Stimulated activated CD8-positive, alpha-beta memory T cell treated with anti-CD3 and anti-CD28 coated beads, Interleukin-12 subunit alpha, Interleukin-12 subunit beta, amount 100 ng/mL, for 24 hours (primary cell): Measurements from ENCODE around the gene WDFY4.

Experiments used
- DNase-seq: peaks from one replicate; pipeline ENCODE4 v3.0.0-alpha.2; 2020; ENCODE audit errors: extremely low read depth

The WDFY4 gene

DNA sequence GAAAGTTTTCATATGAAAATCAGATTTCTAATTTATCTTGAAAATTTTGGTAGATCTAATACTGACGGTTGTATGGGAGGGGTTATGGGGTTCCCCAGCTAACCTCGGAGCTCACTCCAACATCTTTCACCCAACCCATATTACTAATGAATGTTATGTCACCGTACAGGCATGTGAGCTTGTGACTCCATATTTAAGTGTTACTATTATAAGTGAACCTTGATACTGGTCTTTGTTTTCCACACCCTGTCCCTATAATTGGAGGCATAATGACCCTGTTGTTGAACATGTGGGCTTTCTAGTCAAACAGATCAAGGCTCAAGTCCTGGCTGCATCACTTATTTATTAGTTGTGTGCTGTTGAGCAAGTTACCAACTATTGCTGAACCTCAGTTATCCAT lies 27.2 kb downstream of the WDFY4 start:
- no peak for DNase-seq

- DNase-seq, result no peak
Observed at GRCh38 chr10:48714088-48714487, 29.4 kb downstream of the WDFY4 start.

GRCh38 chr10:48716416-48716815 lies 31.7 kb downstream of the WDFY4 start:
- DNase-seq, result no peak

- no peak for DNase-seq
Observed at GRCh38 chr10:48720611-48721010, 35.9 kb downstream of the WDFY4 start.

DNA sequence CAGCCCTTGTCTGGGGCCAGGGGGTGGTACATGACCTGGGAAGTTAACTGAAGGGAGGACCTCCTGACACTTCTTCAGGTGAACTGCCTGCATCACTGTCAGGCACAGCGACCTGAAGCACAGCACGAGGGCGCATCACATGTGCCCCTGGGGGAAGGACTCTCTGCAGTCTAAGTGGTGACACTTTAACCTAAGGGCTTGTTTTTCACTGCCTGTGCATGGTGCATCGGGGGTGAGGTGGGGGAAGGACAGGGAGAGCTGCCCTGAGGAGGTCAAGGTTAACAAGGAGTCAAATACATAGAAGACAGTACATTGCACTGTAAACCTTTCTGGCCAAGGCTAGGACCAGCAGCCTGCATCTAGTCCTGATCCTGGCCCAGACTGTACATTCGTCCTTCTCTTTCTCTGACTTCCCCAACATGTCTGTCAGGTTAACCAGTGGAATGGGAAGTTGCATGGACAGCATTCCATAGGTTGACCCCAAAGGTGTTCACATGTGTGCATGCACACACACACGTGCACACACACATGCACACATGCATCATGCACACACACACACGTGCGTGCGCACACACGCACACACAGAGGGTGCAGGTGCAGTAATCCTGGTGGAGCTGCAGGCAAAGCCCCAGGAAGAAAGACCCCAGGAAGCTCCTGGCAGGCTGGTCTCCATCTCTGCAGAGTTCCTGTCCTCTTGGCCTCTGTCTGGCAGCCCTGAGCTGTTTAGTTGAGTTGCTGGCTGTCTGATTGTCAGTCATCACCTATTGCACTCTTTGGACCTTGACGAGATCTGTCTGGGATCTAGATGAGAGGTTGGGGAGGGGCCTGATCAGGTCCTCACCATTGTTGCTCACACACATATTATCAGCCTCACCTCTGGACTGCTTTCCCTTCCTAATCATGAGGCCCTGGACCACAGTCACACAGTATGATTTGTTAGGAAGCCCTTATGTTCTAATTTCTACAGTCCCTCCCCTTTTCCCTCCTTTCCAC lies 37.8 kb downstream of the WDFY4 start:
- no peak for DNase-seq

DNA sequence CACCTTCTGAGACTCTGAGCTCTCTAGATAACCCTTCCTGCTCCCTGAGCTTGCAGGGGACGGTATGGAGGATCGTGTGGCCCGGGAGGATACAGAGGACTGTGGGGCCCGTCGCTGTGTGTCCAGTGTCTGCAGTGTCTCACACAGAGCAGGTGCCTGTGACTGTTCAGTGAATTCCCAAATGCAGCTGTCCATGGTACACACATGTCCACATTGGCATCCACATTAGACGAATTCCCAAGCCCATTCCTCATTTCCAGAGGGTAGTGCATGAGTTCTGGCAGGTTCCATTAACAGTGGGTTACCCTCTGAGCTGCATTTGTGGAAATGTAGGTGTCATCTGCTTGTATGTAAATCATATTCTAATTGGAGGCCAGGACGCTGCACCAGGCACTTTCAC lies 39.5 kb downstream of the WDFY4 start:
- no peak for DNase-seq

- DNase-seq, result no peak
Observed at GRCh38 chr10:48725708-48726107, 41.0 kb downstream of the WDFY4 start.

DNA sequence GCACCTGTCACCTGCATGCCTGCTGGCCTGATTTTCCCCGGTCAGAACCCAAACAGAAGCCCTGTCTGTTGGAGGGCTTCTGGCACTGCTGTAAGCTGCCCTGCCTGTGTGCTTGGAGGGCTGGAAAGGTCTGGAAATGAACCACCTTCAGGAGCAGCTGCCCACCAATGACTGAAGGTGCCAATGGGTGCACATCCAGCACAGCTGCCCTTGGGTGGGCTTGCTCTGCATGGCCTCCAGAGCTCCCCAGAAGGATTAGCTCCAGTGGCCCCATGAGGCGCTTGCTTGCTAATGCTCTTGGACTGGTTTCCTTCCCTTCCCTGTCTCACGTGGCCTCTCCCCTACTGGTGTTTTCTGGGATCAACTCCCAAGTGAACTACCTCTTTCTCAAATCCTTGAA lies 43.2 kb downstream of the WDFY4 start:
- no peak for DNase-seq

DNA sequence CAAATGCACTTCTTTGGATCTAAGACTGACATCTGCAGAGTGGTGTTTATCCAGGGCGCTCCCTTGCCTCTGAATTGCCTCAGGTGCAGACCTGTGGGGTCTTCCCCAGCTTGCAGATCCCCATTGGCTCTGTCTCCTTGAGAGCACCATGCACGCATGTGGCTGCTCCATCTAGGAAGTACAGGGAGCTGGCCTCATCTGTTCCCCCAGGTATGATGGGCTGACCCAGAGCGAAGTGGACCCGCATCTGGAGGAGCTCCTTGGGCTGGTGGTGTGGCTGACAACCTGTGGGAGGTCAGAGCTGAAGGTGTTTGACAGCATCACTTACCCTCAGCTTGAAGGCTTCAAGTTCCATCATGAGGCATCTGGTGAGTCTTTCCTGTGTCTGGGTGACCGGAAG lies 44.5 kb downstream of the WDFY4 start:
- DNase-seq, result no peak

- DNase-seq, result no peak
Observed at GRCh38 chr10:48729941-48730457, 45.3 kb downstream of the WDFY4 start.

- DNase-seq, result no peak
Observed at GRCh38 chr10:48731141-48731540, 46.5 kb downstream of the WDFY4 start.

- no peak for DNase-seq
Observed at GRCh38 chr10:48731654-48732053, 47.0 kb downstream of the WDFY4 start.

DNA sequence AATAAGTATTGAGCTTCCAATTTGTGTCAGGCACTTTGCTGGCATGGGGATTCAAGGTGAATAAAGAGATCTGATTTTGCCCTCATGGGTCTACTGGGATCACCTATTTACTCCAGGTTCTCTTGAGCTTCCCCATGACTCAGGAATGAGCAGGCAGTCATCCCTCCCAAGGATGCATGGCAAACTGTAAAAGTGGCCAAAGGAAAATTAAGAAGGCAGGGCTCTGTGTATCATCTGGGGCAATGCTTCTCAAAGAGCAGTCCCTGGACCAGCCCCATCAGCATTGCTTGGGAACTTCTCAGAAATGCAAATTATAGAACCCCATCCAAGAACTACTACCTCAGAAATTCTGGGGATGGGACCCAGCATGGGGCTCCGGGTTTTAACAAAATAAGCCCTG lies 48.7 kb downstream of the WDFY4 start:
- DNase-seq, result no peak

DNA sequence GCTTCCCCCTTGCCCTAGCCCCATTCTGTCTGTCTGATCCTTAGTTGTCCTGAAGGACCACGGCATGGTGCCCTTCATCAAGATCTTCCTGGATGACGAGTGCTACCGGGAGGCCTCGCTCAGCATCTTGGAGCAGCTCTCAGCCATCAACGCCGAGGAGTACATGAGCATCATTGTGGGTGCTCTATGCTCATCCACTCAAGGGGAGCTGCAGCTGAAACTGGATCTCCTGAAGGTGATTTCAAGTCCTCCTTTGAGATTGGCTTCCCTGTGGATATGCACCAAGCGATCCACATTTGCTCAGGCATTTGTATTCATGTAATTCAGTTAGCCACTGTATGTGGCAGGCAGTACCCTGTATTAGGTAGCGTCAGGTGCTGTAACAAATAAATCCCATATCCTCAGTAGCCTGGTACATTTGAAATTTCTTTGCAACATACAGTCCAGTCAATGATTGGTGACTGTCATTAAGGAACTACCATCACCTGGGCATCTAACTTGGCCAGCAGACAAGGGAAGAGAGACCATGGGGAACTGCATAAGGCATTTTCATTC lies 51.2 kb downstream of the WDFY4 start:
- no peak for DNase-seq

- DNase-seq, result no peak
Observed at GRCh38 chr10:48736596-48736995, 51.9 kb downstream of the WDFY4 start.

DNA sequence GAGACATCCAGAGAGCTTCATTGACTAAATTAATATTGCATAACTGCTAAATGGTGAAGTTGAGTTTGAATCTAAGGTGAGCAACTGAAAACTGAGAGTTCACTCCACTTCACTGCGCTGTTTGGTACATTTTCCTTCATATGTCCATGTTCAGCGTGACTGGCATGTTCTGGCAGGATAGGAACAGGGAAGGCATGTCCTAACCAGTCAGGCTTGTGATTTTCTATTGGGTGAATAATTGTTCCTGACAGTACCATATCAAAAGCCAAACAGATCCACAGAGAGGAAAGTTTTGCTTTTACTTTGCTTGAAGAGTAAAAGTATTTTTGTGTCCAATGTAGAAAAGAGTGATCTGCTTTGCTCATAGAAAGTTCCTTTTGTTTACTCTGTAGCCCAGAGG lies 53.2 kb downstream of the WDFY4 start:
- DNase-seq, result no peak

DNA sequence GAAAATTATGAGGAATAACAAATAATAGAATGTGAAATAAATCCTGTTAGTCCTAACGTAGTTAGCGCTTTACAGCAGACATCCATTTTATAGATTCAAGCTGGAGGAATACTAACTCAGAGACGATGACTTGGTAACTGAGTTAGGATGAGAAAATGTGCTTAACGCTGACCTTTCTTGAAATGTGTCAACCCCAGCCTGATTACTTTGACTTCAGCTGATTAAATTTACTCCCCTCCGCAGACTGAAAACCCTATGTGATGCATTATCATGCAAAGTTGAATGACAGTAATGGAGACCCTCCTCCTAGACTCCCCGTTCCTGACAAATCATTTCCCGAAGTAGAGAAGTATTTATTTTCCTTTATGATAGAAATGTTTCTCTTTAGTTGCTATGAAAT lies 54.5 kb downstream of the WDFY4 start:
- DNase-seq, result no peak

DNA sequence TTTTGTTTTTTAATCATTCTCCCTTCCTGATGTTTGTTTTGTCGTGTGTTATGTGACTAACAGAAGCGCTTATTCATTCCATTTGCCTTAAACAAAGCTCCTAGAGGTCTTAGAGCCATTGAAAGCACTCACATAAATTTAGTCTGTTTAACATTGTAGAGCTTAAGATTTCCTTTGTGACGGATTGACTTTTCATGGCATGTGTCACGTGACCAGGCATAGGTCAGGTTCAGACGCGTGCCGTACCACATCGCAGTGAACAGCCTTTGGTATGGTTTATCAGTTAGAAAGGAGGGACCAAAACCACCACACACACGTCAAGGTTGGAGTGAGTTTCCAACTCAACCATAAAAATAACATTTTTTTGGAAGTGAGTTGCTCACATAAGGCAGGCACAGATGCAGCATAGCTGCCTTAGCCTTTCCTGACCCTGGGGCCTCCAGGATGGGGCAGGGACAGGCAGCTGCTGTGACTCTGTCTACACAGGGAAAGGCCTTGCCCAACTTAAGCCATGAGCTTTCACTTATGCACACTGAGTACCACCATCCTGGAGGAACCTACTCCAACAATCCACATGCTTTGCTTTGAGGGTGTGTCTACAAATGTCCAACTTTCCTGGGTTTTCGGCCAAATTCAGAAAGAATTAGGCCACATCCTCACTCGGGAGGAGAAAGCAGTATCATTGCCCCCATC lies 55.5 kb downstream of the WDFY4 start:
- DNase-seq, result no peak

- no peak for DNase-seq
Observed at GRCh38 chr10:48740988-48741387, 56.3 kb downstream of the WDFY4 start.

DNA sequence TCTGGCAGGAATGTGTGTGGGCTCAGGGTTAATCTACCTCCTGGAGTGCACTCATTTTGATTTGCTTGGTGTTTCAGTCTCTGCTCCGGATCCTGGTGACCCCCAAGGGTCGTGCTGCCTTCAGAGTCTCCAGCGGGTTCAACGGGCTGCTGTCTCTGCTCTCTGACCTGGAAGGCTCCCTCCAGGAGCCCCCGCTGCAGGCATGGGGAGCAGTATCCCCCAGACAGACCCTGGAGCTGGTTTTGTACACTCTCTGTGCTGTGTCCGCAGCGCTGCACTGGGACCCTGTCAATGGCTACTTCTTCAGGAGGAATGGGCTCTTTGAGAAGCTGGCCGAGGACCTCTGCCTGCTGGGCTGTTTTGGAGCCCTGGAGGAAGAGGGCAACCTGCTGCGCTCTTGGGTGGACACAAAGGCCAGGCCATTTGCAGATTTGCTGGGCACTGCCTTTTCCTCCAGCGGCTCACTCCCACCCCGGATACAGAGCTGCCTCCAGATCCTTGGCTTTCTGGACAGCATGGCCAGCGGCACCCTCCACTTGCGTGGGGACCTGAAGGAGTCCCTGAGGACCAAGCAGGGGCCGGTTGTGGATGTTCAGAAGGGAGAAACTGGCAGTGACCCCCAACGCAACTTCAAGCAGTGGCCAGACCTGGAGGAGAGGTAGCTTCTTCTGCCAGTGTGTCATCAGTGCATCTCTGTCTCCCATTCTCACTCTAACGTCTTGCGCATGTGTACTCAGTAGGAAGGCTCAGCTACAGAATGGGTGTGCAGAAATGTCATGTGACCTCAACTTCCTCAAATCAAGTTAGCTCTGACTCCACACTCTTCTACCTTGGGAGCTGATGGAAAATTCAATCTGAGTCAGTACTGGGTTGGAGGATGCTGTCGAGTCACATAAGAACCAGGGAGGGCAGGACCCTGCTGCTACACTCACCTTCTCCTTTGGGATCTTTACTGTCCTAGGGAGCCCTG lies 58.5 kb downstream of the WDFY4 start:
- no peak for DNase-seq

- DNase-seq, result no peak
Observed at GRCh38 chr10:48744587-48744986, 59.9 kb downstream of the WDFY4 start.
